Central memory CD4-positive, alpha-beta T cell (primary cell): Measurements from ENCODE around the gene RRP9.
"Not testable (repeated sequence)": the region's sequence is repeated elsewhere in the genome, so short reads cannot be mapped to it uniquely, and the experiment has no call there.

ENCODE experiments used
- DNase-seq: peaks from one replicate; pipeline ENCODE4 v3.0.0; 2022
- total RNA-seq, 3 experiments: gene quantifications; one replicate each; lab custom pipeline; 2026; lab: John Stamatoyannopoulos, UW

The RRP9 gene
- 16.6 to 144 (median 19.1) reads per million in 3 experiments for total RNA-seq

DNA sequence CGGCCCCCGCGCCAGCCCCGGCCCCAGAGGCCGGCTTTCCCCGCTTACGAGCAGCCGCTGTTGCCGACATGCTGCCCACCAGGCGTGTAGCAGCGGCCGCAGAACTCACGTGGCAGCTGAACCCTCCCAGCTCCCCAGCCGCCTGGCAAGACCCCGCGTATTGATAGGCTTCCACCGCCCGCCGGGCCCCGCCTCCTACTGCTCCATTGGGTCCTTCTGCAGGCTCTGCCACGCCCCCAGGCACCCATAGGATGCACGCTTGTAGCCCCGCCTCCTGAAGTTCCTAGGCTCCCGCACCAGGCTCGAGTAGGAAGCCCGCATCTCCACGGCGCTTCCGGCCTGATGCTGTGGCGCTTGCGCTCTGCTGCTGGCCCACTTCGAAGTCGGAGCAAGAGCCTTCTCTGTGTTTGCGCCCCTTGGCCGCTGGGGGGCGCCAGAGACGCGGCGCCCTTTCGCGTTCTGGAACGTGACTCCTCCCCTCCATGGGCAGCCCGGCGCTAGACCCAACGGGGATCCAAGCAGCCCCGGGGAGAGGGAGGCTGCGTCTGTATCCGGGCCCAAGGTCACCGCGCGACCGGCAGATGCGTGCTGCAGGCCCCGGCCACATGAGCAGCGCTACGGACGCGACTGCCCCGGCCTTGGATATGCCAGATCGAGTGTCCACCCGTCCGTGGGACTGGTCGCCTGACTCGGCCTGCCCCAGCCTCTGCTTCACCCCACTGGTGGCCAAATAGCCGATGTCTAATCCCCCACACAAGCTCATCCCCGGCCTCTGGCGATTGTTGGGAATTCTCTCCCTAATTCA is at the start of gene RRP9, which contains the start of gene PARP3:
RRP9 (minus strand) TSS at position 107 of the 805 bp plus-strand sequence; CDS start at position 70, 37 bp downstream.
PARP3 (plus strand) TSS at position 566 of the 805 bp plus-strand sequence. CDS start 993 bp downstream, outside the sequence.
- DNase-seq = peak; percentile 100

DNA sequence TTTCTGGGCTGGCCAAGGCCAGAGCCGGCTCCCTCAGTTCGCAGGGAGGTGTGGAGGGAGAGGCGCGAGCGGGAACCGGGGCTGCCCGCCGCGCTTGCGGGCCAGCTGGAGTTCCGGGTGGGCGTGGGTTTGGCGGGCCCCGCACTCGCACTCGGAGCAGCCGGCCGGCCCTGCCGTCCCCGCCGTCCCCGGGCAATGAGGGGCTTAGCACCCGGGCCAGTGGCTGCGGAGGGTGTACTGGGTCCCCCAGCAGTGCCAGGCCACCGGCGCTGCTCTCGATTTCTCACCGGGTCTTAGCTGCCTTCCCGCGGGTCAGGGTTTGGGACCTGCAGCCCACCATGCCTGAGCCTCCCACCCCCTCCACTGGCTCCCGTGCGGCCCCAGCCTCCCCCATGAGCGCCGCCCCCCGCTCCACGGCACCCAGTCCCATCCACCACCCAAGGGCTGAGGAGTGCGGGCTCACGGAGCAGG is 48.8 kb upstream of the RRP9 start:
- not testable (repeated sequence) for DNase-seq

GRCh38 chr3:51988286-51989146 is 46.8 kb upstream of the RRP9 start:
- DNase-seq = no peak

DNA sequence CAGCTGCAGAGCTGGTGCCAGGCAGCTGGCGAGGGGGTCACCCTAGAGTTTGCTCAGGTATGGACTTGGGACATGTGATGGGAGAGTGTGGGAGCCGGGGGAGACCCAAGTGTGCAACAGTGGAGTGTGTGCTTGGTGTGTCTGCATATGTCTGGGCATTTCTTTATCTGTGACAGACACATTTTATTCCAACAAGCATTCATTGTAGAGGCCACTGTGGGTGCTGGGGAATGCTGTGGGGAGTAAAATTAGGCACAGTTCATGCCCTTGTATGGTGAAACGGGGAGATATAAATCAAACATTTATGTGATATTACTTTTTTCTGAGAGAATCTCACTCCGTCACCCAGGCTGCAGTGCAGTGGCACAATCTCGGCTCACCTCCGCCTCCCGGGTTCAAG is 45.9 kb upstream of the RRP9 start:
- no peak for DNase-seq

DNA sequence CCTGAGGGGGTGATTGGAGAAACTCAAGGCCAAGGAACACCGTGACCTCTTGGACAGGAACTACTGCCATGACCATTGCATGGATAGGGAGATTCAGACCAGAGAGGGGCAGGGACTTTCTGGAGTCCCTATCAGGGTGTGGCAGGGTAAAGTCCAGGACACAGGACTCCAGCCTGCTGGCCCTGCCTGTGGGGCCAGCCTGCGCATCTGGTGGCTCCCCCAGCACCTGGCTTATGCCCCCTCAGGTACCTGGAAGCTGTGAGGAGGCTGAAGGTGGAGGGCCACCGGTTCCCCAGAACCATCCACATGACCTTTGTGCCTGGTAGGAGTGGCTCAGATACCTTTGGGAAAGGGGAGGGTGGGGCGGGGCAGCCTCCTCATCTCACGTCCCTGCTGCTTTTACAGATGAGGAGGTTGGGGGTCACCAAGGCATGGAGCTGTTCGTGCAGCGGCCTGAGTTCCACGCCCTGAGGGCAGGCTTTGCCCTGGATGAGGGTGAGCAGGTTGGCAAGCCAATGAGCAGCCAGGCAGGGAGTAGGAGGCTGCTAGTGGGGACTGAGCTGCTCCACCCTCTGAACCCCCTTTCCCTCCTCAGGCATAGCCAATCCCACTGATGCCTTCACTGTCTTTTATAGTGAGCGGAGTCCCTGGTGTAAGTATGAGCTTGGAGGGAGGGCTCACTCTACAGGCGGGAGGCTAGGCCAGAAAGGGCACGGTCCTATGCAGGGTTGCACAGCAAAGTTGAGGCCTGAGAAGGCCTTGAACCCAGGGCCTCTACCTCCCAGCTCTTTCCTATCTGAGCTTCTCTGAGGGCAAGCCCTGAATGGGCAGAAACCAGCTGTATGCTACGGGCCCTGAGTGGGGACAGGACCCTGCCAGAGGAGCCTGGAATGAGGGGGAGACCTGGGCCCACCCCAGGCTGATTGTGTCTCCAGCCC is 44.6 kb upstream of the RRP9 start:
- DNase-seq = no peak

GRCh38 chr3:51985063-51985462 is 43.4 kb upstream of the RRP9 start:
- DNase-seq = no peak

DNA sequence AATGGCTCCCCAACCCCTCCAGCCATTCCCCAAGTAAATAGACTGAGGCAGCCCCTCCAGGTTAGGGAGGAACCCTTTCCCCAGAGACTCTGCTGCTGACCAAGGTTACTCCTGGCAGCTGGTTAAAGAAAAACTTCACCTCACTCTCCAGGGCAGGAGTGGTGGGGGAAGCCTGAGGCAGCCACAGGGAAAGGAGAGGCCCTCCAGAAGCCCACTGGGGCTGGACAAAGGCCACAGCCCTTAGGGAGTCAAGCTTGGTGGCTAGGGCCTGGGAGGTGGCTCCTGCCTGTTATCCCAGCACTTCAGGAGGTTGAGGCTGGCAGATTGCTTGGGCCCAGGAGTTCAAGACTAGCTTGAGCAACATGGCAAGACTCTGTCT is 42.6 kb upstream of the RRP9 start:
- DNase-seq = no peak

DNA sequence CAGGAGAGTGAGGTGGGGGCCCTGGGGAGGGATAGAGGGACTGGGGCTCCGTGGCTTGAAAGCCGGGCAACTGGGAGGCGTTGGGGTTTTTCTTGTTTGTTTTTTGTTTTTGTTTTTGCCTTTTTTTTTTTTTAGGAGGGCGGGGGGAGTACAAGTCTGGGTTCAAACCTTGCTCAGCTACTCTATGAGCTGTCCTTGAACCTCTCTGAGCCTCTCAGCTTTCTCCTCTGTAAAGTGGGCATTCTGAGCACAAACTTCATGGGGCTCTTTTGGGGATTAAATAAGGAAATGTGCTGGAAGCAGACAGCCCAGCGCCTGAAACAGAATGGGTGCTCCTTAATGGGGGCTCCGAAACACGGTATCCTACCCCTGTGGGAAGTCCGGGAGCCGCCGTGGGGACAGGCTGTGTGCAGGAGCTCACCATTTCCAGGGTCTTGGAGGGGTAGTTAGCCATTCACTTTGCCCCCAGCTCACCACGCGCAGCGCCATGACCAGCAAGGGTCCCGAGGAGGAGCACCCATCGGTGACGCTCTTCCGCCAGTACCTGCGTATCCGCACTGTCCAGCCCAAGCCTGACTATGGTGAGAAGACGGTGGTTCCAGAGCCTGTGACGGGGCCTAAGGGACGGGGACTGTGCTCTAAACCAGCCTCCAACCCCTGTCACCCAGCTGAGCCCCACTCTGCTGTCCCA is 42.0 kb upstream of the RRP9 start:
- DNase-seq = no peak

- peak; percentile 61 for DNase-seq
Observed at GRCh38 chr3:51982838-51983577, 41.3 kb upstream of the RRP9 start, which contains the start of gene ACY1. ACY1 (plus strand) TSS chr3:51983535; CDS start chr3:51984065, 530 bp downstream.

GRCh38 chr3:51982352-51982837 is 40.7 kb upstream of the RRP9 start:
- DNase-seq = no peak

DNA sequence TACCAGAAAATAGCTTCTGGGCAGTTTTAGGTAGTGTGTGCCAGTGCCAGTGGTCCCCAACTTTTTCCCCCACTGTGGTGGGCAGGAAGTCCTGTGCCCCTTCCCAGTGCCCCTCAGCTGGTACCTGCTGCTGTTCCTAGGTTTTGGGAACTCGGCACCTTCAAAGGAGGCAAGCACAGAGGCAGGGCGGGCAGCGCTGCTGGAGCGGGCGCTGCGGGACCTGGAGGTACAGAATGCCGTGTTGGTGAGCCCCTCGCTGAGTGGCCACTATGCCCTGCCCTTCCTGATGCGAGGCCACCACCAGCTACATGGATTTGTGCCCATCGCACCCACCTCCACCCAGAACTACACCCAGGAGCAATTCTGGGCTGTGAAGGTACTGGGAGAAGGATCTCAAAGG is 38.5 kb upstream of the RRP9 start:
- DNase-seq = no peak

DNA sequence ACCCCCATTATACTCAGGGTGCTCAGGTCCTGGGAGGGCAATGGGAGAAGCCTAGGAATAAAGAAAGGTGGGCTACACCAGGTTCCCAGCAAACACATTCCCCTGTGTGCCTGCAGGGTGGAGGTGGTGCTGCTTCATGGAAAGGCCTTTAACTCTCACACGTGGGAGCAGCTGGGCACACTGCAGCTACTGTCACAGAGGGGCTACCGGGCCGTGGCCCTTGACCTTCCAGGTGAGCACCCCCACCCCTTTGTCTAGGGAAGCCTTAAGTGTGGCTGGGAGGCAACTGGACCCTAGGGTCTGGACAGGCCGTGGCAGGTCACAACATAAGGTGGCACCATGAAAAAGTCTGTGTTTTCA is 36.4 kb upstream of the RRP9 start:
- DNase-seq = no peak

GRCh38 chr3:51977446-51978142 is 35.9 kb upstream of the RRP9 start:
- peak; percentile 48 for DNase-seq

GRCh38 chr3:51975852-51976549 is 34.3 kb upstream of the RRP9 start:
- no peak for DNase-seq

DNA sequence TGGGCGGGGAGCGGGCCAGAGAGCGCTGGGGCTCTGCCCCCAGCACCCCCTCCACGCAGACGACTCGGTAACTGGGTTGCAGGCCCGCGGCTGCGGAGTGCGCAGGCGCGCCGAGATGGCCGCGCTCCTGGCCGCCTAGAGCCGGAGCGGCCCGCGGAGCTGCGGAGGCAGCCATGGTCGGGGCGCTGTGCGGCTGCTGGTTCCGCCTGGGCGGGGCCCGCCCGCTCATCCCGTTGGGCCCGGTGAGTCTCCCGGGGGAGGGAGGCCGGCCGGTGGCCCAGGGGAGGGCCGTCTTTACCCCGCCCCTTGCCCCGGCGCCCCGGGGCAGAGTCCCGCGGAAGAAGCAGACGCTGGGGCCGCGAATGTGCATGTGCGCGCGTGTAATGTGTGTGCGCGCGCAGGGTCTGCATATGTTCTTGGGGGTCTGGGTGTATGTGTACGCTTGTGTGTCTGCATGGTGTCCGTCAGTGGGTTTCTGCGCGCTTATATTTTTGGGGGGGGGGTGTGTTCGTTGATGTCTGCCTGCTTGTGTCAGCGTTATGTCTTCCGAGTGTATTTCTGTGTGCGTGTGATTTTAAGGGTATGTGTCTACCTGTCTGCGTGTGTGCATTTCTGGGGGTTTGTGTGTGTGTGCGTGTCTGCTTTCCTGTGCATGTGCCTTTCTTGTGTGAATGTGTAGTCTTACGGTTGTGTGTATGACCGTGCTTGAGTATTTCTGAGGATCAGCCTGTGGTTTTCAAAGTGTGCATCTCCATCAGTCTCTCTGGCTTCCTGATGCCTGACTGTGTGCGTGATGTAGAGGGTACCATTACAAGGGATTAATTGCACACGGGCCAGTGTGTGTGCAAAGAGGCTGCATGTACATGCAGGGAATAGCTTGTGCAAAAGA is 33.5 kb upstream of the RRP9 start, which contains the start of gene ABHD14A:
ABHD14A (plus strand) TSS at position 102 of the 889 bp plus-strand sequence; CDS start at position 174, 72 bp downstream.
- DNase-seq = peak; percentile 75

GRCh38 chr3:51974277-51974962 is 32.7 kb upstream of the RRP9 start:
- DNase-seq = no peak

GRCh38 chr3:51971350-51971749 is 29.6 kb upstream of the RRP9 start:
- DNase-seq = no peak
